HG02571 (cell line): Measurements from ENCODE around the gene NCBP1.
"Not testable (repeated sequence)": the region's sequence is repeated elsewhere in the genome, so short reads cannot be mapped to it uniquely, and the experiment has no call there.

Experiments
- ATAC-seq: cut with Tn5 transposase; IDR thresholded peaks from one replicate; pipeline ENCODE4 v1.9.1; 2021; ENCODE audit warnings: mild to moderate bottlenecking, moderate library complexity; ENCODE audit not compliant: unreplicated experiment

NCBP1 gene

DNA sequence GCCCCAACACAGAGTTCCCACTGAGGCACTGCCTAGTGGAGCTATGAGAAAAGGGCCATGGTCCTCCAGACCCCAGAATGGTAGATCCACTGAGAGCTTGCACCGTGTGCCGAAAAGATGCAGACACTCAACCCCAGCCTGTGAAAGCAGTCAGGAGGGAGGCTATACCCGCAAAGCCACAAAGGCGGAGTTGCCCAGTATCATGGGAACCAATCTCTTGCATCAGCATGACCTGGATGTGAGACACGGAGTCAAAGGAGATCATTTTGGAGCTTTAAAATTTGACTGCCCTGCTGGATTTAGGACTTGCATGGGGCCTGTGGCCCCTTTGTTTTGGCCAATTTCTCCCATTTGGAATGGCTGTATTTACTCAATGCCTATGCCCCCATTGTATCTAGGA is 11.1 kb upstream of the NCBP1 start:
- not testable (repeated sequence) for ATAC-seq

- ATAC-seq = no peak
Observed at GRCh38 chr9:97623946-97624345, 9.7 kb upstream of the NCBP1 start.

- ATAC-seq = no peak
Observed at GRCh38 chr9:97625620-97626019, 8.0 kb upstream of the NCBP1 start.

- no peak for ATAC-seq
Observed at GRCh38 chr9:97627624-97628023, 6.0 kb upstream of the NCBP1 start.

DNA sequence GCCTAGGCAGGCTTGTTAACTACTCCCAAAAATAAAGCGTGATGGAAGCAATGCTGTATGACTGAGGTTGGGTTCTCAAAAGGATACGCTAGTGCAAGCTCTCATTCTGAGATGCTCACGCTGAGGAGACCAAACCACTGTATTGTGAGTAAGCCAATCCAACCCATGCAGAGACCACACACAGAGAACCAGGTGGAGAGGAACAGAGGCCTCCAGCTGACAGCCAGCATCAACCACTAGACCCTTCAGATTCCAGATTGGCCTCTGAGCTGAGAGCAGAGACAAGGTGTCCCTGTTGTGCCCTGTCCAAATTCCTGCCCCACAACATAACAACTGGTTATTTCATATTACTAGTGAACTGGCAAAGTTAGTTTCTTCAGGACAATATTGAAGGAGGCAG is 5.0 kb upstream of the NCBP1 start:
- ATAC-seq = no peak

- no peak for ATAC-seq
Observed at GRCh38 chr9:97629156-97629555, 4.5 kb upstream of the NCBP1 start.

- ATAC-seq = no peak
Observed at GRCh38 chr9:97630591-97630990, 3.0 kb upstream of the NCBP1 start.

DNA sequence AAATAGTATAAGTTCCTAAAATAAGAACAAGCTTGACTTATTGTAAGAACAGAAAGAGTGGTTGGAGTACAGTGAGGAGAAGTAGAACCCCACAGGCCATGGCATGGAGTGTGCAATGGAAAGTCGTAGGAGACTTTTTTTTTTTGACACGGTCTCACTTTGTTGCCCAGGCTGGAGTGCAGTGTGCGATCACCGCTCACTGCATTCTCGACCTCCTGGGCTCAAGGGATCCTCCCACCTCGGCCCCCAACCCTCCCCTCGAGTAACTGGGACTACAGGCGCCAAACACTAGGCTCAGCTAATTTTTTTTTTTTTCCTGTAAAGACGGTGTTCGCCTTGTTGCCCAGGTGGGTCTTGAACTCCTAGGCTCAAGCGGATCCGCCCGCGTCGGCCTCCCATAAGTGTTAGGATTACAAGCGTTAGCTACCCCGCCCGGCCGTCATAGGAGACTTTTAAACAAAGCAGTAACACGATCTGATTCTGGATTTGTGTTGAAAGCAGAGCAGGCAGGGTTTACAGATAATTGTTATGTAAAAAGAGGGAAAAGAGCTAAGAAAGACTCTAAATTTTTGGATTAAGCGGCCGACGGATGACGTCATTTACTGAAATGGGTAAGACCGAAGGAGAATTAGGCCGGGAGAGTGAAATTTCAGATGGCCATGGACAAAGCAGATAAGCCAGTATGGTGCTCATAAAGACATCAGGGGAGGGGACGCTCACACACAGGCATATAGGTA is 1.2 kb upstream of the NCBP1 start:
- ATAC-seq = peak; percentile 8

GRCh38 chr9:97633859-97634490 is 354 bp downstream of the NCBP1 start:
- ATAC-seq = peak; percentile 2

- no peak for ATAC-seq
Observed at GRCh38 chr9:97635026-97635425, 1.4 kb downstream of the NCBP1 start.

- no peak for ATAC-seq
Observed at GRCh38 chr9:97636903-97637302, 3.3 kb downstream of the NCBP1 start.

- no peak for ATAC-seq
Observed at GRCh38 chr9:97638666-97639065, 5.0 kb downstream of the NCBP1 start.

DNA sequence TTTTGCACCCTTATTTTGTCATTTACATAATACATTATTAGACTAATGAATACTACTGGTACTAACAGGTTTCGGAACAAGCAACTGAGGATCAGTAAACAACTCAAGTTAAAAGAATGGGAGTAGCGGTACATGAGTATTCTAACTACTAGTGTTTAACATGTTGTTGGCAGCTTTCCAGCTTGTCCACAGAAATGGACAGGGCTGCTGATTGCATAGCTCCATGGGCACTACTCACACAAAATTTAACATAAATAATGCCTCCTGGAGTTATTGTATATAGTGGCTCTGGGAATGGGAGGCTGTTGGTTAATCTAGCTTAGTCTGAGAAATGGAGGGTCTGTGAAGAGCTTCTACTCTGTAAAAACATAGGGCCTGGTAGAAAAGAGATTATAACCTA is 6.7 kb downstream of the NCBP1 start:
- ATAC-seq = no peak

DNA sequence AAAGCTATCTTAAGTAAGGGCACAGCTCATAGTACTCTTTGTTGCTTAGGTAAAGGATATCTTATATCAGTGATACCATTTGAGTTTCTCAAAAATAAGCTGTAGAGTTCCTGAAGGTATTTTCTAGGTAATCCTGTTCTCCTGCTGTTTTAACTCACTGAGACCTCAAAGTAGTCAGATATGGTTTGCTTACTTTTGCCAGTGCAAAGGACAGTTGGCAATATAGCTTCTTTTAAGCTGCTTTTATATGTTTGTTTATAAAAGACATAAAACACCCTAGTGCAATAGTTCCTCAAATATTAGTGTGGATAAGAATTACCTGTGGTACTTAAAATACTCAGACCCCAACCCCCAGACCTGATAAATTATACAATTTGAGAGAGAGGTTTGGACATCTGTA is 12.1 kb downstream of the NCBP1 start:
- no peak for ATAC-seq

GRCh38 chr9:97647996-97648395 is 14.4 kb downstream of the NCBP1 start:
- no peak for ATAC-seq

DNA sequence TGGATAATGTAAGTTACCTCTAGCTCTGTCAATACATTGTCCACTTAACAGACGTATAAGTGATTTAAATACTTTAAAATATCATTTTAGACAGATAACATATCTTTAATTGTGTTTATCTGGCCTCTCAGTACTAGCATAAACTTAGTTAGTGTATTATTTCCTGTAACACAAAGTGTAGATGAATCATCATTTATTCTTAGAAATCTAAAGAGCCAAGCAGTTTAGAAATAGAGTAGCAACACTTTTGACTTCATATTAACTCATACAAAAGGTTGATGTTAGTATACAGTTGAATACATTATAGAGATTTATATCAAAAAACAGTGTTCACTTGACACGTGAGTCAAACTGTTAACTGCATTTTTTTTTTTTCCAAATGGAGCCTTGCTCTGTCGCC is 18.0 kb downstream of the NCBP1 start:
- ATAC-seq = no peak

GRCh38 chr9:97658707-97659106 is 25.1 kb downstream of the NCBP1 start:
- no peak for ATAC-seq

GRCh38 chr9:97659771-97660170 is 26.1 kb downstream of the NCBP1 start:
- no peak for ATAC-seq

GRCh38 chr9:97660340-97660739 is 26.7 kb downstream of the NCBP1 start:
- no peak for ATAC-seq

DNA sequence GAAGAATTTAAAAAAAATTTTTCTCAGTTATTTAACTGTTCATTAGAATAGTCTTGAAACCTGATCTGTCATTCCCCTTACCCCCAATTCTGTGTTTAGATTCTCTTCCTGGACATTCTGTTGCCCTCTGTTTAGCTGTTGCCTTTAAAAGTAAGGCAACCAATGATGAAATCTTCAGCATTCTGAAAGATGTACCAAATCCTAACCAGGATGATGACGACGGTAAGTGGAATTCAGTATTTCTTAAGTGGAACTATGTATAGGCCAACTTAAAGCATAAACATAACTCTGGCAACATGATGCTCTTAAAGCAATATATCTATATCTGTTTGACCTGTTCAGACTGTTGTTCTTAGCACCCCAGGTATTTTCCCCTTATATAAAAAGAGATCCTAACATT is 27.2 kb downstream of the NCBP1 start:
- ATAC-seq = no peak

DNA sequence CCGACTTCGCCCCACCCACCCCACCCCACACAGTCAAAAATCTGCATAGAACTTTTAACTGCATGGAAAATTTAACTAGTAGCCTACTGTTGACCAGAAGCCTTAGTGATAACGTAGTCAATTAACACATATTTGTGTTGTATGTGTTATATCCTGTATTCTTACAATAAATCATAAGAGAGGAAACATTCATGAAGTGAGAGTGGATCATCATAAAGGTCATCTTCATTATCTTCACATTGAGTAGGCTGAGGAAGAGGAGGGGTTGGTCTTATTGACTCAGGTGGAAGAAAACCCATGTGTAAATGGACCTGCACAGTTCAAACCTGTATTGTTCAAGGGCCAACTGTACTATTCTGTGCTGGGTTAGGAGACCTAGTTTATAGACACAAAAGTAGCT is 32.1 kb downstream of the NCBP1 start:
- no peak for ATAC-seq

GRCh38 chr9:97666907-97667686 is 33.5 kb downstream of the NCBP1 start:
- ATAC-seq = no peak
